ENCODE measurements around the gene ATIC. TPM values are rescaled to one million over a fixed set of nuclear protein-coding genes. Genes with fewer than 3 reads are reported as not detected.

The ATIC gene
- total RNA-seq, 1 experiment from 2014 or later = 173 TPM

- no TSS peak for BruUV-seq (replicated peaks)
- Histone ChIP-seq H4K20me1 (ENCODE audit: insufficient read depth) (no peaks in the 10 kb centered on the region), H2AFZ (ENCODE audit: low read depth, low read length, poor library complexity, severe bottlenecking) (no peak overlapping the region), H3K36me3 (ENCODE audit: control insufficient read depth in 1 of 2, insufficient read depth in 2 of 2, low read length in 2 of 2) (peaks cover 0 to 11% of the 10 kb centered on the region in 2 experiments; a peak in 2 of 4 replicates), H3K27me3 (ENCODE audit: insufficient read depth, low read length) (no peaks in the 10 kb centered on the region), H3K79me2 (ENCODE audit: insufficient read depth, low read length) (no peaks in the 10 kb centered on the region), H3K9me3 (ENCODE audit: control insufficient read depth in 1 of 2, insufficient read depth in 1 of 2, low read depth in 1 of 2, low read length in 2 of 2) (no peaks in the 10 kb centered on the region), H3K4me2 (ENCODE audit: low read length) (no peak overlapping the region), H3K27ac (ENCODE audit: low read depth, low read length) (no peak overlapping the region), H3K9me2 (ENCODE audit: insufficient read depth) (no peaks in the 10 kb centered on the region), H3K4me3 (replicated peaks in 1 of 2; ENCODE audit: low read depth in 1 of 2, low read length in 2 of 2) (no peak overlapping the region), H3K9ac (ENCODE audit: low read length) (no peak overlapping the region), H3K4me1 (ENCODE audit: control insufficient read depth in 1 of 2, insufficient read depth in 2 of 2, low read length in 2 of 2) (no peaks in the 10 kb centered on the region)
- no peak for ATAC-seq
- no peak for DNase-seq (ENCODE audit: low read depth, low spot score)
- CTCF ChIA-PET = no interaction called here
- RAD21 ChIA-PET (ENCODE audit: low non-redundant PET in 1 of 2, low total read pairs in 2 of 2, uncharacterized antibody in 2 of 2, unreplicated experiment in 2 of 2) = no interaction called here
- TF ChIP-seq ZBTB33 (IDR thresholded peaks at IDR 0.05; ENCODE audit: extremely low read depth, insufficient replicate concordance, low read length) (no peak), YY1 (IDR thresholded peaks at IDR 0.05; ENCODE audit: extremely low read depth, insufficient replicate concordance, low read depth, low read length) (no peak), TCF7L2 (IDR thresholded peaks at IDR 0.05; ENCODE audit: borderline replicate concordance, extremely low read depth, insufficient read depth, insufficient read length) (no peak), REST (IDR thresholded peaks at IDR 0.05; ENCODE audit: low read depth) (no peak), JUND (IDR thresholded peaks at IDR 0.05) (no peak), ATF3 (IDR thresholded peaks at IDR 0.05) (no peak), CEBPB (IDR thresholded peaks at IDR 0.05; ENCODE audit: low read depth) (no peak), MAX (IDR thresholded peaks at IDR 0.05) (no peak), SRF (IDR thresholded peaks at IDR 0.05; ENCODE audit: low read depth) (no peak)
- intact Hi-C loops (cut with micrococcal nuclease) = no loop called here
- POLR2A ChIA-PET = no interaction called here
These were observed 50.7 kb downstream of the ATIC start for GRCh38 chr2:215362562-215362904.

Measured in HCT116 (cell line).